Measurements from ENCODE around the gene HP1BP3. TPM values are rescaled to one million over a fixed set of nuclear protein-coding genes. Genes with fewer than 3 reads are reported as not detected.
A peak's percentile ranks its signal among the peaks of the same experiment; 100 is the strongest.

The HP1BP3 gene
- polyA plus RNA-seq, 4 donors, result 264 to 378 (median 282) TPM

DNA sequence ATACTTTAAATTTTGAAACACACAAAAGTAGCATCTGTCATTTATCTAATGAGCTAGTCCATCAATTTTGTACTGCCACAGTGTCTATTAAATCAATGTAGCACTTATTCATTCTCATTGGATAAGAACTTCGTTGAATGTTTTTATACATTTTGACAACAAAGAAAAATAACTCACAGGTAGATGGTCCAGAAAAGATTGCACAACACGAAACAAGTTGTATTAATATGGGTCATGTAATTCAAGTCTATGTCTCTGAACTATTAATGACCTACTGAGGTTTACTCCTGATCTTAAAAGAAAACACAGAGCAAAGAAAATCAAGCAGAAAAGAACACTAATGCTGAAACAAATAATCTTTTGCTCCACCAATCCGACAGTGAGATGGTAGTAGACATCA, 15.3 kb downstream of the HP1BP3 start:
- no peak for DNase-seq (ENCODE audit: low read depth in 4 of 4, low spot score in 3 of 4)

DNA sequence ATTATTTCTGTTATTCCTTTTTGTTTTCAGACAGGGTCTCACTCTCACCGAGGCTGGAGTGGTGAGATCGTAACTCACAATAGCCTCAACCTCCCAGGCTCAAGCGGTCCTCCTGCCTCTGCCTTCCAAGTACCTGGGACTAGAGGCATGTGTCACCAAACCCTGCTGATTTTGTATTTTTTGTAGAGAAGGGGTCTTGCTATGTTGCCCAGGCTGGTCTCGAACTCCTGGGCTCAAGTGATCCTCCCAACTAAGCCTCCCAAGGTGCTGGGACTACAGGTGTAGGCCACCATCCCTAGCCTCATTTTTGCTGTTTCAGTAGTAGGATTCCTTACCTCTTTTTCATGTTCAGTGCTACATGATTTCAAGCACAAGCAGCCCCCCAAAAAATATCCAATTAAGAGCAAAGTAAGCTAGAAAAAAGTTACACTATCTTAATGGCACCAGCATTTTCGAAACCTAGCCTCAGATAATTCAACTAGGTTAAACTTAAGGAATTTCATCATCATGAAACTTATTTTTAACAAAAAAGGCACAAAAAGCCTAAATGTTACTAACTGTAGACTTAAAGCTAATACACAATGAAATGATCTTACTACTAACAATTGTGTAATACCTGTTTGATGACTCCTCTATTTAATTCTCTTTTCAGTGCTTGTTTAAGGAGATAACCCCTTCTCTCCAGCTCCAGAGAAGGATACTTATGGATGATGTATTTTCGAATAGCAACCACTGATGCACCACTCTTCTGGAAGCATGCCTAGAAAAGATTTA, 16.6 kb downstream of the HP1BP3 start:
- no peak for DNase-seq (ENCODE audit: low read depth in 4 of 4, low spot score in 3 of 4)

DNA sequence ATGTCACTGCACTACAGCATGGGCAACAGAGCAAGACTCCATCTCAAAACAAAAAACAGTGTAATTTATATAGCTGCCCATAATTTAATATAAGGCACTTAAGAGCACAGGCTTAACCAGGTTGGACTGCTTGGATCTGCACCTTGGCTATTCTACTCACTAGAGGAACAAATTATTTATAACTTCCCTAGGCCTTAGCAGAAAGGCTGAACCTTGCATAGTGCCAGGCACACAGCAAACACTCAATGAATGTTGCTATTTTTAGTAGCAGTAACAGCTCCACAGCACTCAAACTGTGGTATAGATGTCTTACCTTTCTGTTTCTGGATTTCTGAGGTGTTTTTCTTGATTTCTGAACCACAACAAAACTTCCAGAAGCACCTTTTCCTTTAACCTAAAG, 19.8 kb downstream of the HP1BP3 start:
- no peak for DNase-seq (ENCODE audit: low read depth in 4 of 4, low spot score in 3 of 4)

DNA sequence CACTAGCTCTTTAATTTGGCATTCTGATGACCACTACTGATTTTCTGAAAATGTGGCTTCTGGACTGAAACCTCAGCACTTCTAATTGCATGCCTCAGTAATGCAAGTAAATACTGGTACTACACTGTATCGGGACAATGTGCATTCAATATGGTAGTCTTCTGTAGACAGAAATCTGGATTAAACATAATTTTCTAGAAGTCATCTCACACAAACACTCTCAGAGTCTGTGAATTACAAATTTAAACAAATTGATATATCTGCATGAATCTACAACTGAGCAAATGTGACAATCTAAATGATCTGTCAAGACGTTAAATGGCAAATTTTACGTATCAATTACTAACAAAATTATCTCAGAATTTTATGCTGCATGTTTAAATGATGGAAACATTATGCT, 23.7 kb downstream of the HP1BP3 start:
- DNase-seq (ENCODE audit: low read depth in 4 of 4, low spot score in 3 of 4), result no peak

DNA sequence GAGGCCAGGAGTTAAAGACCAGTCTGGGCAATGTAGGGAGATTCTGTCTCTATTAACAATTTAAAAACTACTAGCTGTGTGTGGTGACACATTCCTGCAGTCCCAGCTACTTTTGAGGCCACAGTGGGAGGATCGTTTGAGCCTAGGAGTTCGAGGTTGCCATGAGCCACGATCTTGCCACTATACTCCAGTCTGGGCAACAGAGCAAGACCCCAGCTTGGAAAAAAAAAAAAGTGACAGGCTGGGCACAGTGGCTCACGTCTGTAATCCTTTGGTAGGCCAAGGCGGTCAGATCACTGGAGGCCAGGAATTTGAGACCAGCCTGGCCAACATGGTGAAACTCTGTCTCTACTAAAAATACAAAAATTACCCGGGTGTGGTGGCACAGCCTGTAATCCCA, 26.8 kb downstream of the HP1BP3 start:
- no peak for DNase-seq (ENCODE audit: low read depth in 4 of 4, low spot score in 3 of 4)

DNA sequence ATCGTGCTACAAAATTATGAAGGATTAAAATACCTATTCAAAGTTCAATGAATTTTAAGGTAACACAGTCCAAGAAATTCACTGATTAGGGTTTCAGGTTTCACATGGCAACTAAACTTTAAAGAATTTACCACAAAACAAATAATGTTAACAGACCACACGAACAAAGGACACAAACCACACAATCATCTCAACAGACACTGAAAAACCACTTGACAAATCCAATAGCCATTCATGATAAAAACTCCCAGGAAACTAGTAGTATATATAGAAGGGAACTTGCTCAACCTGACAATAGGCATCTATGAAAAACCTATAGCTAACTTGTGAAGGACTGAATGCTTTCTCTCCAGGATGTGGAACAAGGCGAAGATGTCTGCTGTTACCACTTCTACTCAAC, 33.5 kb downstream of the HP1BP3 start:
- DNase-seq (ENCODE audit: low read depth in 4 of 4, low spot score in 3 of 4), result no peak

DNA sequence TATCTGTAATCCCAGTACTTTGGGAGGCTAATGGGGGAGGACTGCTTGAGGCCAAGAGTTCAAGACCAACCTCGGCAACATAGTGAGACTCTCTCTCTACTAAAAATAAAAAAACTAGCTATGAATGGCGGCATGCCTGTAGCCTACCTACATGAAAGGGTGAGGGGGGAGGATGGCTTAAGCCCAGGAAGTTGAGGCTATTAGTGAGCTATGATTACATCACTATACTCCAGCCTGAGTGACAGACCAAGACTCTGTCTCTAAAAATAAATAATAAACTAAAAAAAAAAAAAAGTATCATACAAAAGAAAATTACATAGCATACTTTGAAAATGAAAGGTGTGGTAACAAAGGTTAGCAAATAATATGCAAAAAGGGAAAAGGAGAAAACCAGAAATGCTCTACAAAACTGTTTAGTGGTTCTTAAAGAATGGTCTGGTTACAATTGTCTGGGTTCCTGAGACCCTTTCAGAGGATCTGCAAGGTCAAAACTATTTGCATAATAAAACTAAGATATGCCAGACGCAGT, 35.6 kb downstream of the HP1BP3 start:
- no peak for DNase-seq (ENCODE audit: low read depth in 4 of 4, low spot score in 3 of 4)

DNA sequence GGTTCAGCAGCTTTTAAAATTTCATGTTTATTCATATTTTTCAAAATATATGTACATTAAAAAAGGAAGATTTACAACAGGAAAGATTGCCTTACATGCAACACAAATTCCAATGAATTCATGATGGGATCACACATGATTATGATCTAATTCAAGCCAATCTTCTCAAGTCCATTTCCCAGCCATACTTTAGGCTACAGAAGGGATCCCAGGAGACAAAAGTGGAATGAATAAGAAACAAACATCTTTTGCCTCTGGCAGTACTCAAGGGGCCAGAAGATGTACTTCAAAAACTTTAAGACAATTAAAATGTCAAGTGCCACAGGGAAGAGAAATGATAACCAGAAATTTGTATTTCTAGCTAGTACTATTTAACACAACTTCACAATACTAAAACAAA, 44.4 kb downstream of the HP1BP3 start:
- no peak for DNase-seq (ENCODE audit: low read depth in 4 of 4, low spot score in 3 of 4)

DNA sequence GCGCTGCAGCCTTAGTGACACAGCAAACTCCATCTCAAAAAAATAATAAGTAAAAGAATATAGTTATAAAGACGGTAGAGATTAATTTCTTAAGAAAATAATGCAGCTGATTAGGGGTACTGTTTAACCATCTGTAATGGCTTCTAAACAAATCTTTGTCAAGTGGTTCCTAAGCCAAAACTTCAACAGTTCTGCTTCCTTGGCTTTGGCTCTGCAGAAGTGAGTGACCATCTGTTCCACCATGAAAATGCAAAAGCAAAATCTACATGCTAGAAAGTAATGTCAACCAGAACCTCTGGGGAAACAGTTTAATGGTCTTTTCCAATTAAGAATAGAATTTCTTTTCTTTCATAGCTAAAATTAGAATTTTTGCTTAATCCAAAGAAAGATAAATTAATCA, 46.3 kb downstream of the HP1BP3 start:
- no peak for DNase-seq (ENCODE audit: low read depth in 4 of 4, low spot score in 3 of 4)

DNA sequence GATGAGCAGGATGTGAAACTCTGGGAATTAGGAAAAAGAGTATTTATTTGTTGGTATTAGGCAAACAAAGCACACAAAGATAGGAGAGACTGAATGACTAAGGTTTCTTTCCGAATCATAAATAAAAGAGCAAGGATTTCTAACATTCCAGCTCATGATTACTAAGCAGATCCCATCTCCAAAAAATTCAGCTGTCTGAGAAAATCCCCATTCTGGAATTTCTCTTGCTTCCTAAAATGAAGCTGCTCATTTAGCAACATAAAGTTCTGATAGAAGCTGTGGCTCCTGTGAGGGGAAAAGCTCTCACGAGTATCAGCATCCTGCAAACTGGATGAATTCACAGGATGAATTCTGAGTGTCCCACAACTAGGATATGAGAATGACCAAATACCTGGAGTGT, 47.9 kb downstream of the HP1BP3 start:
- no peak for DNase-seq (ENCODE audit: low read depth in 4 of 4, low spot score in 3 of 4)

DNA sequence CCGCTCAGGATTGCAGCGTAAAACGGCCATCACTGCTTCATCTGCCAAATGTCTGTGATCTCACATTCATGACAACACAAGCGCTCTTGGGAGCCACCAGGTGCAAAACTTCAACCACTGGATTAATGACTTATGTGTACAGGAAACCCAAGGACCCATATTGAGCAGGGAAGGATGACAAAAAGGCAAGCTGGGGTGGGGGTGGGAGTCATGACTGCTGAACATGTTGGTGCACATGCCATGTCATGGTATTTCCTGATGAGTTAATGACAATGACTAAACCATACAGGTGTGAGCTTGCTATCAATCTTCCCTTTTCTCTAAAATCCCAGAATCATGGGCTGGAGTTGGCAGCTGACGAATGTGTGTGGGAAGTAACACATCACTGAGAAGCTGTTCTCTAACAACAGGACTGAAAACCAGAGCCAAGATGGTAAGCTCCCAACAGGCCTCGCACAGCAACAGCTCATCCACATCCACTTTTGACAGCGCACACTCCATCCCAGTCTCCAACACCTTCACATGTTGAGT, 51.5 kb downstream of the HP1BP3 start:
- no peak for DNase-seq (ENCODE audit: low read depth in 4 of 4, low spot score in 3 of 4)

DNA sequence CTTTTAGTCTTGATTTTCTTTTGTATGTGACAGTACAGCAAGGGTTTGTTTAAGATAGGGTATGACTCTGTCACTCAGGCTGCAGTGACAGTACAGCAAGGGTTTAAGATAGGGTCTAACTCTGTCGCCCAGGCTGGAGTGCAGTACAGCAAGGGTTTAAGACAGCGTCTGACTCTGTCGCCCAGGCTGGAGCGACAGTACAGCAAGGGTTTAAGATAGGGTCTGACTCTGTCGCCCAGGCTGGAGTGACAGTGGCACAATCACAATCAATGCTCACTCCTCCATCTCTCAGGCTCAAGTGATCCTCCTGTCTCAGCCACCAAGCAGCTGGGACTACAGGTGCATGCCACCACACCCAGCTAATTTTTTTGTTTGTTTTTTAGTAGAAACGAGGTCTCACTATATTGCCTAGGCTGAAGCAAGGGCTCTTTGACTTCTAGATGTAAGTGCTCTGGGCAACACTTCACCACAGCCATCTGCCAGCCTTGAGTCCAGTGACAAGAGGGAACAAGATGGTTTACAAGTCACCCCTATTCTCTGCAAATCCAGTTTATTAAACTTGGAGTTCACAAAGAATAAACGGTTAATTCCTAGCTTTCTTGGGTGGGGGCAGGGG, 53.6 kb downstream of the HP1BP3 start:
- DNase-seq (ENCODE audit: low read depth in 4 of 4, low spot score in 3 of 4), result no peak

DNA sequence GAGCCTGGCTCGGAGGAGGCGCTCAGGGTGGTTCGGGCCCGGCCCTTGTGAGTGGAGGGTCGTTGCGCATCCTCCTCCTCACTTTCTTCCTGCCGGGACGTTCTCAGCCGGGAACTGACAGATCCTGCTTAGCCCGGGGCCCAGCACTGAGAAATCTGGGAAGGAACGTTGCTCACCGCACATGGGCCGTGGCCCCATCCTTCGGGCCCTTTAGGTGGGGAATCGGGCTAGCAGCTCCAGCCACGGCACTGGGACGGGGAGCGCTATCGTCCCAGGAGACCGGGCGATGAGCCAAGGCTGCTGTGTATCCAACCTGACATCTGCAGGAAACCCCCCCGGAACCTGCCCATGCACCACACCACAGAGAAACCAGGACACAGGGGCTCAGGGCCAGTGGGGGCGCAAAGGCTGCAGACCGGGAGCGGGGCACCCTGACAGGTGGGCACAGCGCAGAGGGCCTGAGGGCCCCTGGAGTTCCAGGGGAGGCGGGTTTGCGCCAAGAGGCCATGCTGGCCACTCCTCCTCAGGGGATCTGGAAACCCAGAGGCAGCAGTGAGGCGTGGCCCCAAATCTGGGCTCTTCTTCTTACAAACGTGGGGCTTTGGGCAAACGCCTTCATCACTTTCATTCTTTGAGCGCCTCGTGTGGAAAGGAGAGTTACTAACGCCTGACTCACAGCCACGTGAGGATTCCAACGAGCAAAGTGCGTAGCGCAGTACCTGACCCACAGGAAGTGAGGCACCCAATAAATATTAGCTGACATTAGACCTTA, 54.3 kb downstream of the HP1BP3 start, which contains the start of gene SH2D5:
SH2D5 (minus strand) TSS at position 116 of the 772 bp plus-strand sequence. CDS start 4,659 bp downstream, outside the sequence.
- peak in 3 of 4 donors; percentile 45 to 62 (median 62) for DNase-seq (ENCODE audit: low read depth in 4 of 4, low spot score in 3 of 4)

DNA sequence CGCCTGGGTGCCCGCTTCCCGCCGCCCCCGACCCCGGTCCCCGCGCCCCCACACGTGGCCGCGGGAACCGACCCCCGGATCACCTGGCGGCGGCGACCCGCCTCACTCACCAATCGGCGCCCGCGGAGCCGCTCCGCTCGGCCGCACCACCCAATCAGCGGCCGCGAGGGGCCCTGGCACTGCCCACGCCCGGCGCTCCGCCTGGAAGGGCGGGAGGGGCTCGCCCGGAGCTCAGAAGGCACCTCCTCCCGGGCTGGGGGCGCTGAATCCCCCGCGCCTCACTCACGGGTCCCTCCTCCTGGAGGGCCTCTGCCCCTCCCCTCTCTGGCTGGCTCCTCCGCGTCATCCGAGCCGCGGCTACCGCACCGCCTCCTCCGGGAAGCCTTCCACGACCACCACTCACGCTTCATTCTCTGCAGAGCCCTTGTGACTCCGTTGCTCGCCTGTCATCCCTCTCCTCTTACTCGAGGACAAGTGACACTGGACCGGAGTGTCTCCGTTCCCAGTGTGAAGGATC, 55.0 kb downstream of the HP1BP3 start:
- peak in 2 of 4 donors; percentile 60 to 62 for DNase-seq (ENCODE audit: low read depth in 4 of 4, low spot score in 3 of 4)

DNA sequence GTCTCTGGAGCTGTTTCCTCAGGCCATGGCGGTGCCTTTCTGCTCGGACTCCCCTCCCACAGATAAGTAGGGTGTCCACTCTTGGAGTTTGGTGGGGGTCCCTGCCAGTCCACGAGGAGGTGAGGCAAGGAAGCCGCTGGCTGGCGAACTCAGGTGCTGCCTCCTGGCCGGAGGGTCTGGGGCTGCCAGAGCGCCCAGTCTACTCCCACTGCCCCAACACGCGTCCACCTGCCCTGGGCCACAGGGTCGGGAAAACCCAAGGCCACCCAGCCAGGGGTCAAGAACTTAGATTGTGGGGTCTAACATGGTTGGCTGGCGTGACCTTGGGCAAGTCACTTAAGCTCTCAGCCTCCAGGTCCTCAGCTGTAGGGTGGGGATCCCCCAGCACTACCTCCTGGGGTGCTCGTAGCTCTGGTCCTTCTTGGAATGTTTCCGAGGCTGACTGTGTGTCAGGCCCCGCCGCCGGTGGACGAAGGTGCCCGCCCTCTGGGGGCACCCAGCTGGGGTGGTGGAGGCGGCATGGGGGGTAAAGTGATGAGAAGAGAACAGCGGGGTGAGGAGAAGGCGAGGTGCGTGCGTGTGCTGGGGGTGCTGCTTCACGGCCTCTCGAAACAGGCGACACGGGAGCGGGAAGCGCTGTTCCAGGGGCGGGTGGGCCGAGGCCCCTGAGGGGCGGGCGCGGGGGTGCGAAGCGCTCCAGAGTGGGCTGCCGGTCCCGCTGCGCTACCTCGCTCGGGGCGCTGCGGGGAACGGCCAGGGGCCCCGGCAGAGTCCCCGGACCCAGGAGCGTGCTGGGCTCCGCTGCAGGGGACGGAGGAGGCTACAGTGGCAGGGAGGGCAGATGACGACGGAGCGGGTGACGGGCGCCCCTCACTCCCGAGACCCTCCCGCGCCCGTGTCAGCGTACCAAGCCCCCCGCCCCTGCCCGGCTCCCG, 55.8 kb downstream of the HP1BP3 start:
- DNase-seq (ENCODE audit: low read depth in 4 of 4, low spot score in 3 of 4), result no peak

DNA sequence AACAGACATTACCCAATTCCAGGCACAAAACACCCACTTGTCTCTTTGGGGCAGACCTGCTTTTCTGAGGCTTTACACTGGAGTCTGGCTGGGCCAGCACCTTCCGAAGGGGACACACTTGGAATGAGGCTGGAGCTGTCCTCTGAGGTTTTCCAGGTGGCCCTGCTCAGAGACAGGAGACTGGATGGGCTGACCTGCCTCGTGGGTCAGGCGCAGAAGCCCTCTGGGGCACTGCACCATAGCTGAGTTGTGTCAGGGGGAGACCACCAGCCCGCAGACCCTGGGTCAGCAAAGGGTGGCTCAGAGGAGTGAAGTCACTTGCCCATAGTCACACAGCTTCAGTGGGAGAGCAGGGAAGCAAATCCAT, 56.4 kb downstream of the HP1BP3 start:
- DNase-seq (ENCODE audit: low read depth in 4 of 4, low spot score in 3 of 4), result no peak

DNA sequence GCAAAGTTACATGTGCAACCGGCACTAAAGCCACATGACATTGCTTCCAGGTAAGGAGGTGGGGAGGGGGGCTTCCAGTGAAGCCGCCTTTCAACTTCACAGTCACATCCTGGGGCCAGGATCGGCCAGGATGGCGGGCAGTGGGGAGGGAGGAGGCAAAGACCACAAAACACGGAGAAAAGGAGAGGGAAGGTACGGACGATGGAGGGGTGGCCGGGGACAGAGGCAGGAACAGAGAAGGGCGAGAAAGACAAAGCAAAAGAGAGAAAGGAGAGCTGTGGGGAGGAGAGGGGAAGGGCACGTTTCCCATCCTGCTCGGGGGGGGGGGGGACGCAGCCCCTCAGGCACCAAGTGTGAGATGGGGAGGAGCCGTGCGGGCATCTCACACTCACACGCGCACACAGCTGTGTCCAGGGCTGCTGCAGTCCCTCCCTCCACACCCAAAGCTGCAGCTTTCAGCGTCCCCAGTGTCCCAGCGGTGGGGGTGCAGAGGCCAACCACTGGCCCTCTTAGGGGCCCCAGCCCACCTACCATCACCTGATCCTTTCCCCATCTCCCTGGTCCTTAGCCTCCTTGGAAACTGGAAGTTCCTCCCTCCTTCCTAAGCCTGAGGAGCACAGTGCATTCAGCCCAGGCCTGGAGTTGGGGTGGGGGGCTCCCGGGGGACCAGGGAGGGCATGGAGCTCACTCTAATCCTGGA, 57.0 kb downstream of the HP1BP3 start:
- no peak for DNase-seq (ENCODE audit: low read depth in 4 of 4, low spot score in 3 of 4)

DNA sequence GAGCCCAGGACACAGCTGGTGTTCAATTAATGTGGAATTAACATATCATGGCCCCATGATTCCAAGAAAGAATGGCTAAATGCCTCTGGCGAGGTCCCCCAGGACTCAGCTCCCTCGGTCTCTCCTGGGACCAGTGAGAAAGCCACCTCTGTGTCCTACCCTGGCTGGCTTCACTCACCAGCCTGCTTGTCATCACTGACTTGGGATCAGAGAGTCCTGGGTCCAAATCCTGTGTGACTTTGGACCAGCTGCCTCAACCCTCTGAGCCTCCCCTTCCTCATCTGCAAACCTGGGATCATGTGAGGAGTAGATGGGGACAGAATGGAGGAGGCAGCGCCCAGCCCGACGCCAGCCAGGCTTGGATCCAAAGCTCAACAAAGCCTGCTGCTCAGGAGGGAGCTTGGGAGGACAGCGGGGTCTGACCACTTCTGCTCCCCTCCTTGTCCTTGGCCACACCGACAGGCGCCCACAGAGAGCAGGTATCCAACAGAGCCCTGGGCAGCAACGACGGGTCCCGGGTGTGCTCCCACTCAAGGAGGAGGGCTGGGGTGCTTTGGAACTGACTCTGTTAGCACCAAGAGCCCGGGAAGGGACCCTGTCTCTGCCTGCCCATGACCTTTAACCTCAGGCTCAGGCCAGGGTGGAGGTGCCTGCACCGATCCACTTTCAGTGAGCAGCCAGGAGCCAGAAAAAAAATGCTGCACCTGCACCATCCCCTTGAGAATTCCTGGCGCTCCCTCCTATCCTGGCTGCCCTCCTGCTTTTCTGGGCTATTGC, 57.8 kb downstream of the HP1BP3 start:
- no peak for DNase-seq (ENCODE audit: low read depth in 4 of 4, low spot score in 3 of 4)

All from left renal pelvis (tissue), 4 donors.